GM19238 (cell line): ENCODE measurements around the gene TFPI.

Experiments used
- DNase-seq: peaks from one replicate; pipeline ENCODE4 v3.0.0; 2011; ENCODE audit warnings: low spot score; ENCODE audit not compliant: insufficient read length

The TFPI gene

DNA sequence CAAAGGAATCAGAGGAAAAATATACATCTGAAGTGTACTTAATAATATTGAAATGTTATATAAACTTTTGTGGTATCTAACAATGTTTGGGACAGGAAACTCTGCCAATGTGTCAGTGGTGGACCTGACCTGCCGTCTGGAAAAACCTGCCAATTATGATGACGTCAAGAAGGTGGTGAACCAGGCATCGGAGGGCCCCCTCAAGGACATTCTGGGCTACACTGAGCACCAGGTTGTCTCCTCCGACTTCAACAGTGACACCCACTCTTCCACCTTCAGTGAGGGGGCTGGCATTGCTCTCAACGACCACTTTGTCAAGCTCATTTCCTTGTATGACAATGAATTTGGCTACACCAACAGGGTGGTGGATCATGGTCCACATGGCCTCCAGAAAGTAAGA, 138.8 kb downstream of the TFPI start:
- no peak for DNase-seq
